Ectodermal cell (in vitro differentiated cells): Measurements from ENCODE around the gene GGTLC2.
"Not testable (repeated sequence)": the region's sequence is repeated elsewhere in the genome, so short reads cannot be mapped to it uniquely, and the experiment has no call there.

Experiments used
- H3K27ac ChIP-seq: 2 replicates; pipeline ENCODE4 v1.7.0; 2013; ENCODE audit warnings: mild to moderate bottlenecking, low read depth, low read length; ENCODE audit not compliant: insufficient read depth, poor library complexity, severe bottlenecking
- H3K27me3 ChIP-seq: 2 replicates; pipeline ENCODE4 v1.7.0; 2013; ENCODE audit warnings: mild to moderate bottlenecking, low read length; ENCODE audit not compliant: insufficient read depth, control insufficient read depth, poor library complexity, severe bottlenecking
- H3K36me3 ChIP-seq: one replicate; pipeline ENCODE4 v1.7.0; 2013; ENCODE audit warnings: low read length; ENCODE audit not compliant: control insufficient read depth, insufficient read depth
- H3K4me1 ChIP-seq: one replicate; pipeline ENCODE4 v1.7.0; 2013; ENCODE audit warnings: low read length; ENCODE audit not compliant: control insufficient read depth, insufficient read depth
- H3K4me3 ChIP-seq: 2 replicates; pipeline ENCODE4 v1.7.0; 2013; ENCODE audit warnings: low read depth, low read length, control low read depth; ENCODE audit not compliant: insufficient read depth
- H3K9me3 ChIP-seq: 2 replicates; pipeline ENCODE4 v1.7.0; 2013; ENCODE audit warnings: mild to moderate bottlenecking, low read length, moderate library complexity; ENCODE audit not compliant: control insufficient read depth
- WGBS, 2 experiments: methylation state at CpG; one replicate each; pipeline ENCODE4 v1.1.7; 2013; ENCODE audit warnings: missing lambda C conversion rate in 2 of 2; 5-methylcytosine and 5-hydroxymethylcytosine counted together

The GGTLC2 gene

DNA sequence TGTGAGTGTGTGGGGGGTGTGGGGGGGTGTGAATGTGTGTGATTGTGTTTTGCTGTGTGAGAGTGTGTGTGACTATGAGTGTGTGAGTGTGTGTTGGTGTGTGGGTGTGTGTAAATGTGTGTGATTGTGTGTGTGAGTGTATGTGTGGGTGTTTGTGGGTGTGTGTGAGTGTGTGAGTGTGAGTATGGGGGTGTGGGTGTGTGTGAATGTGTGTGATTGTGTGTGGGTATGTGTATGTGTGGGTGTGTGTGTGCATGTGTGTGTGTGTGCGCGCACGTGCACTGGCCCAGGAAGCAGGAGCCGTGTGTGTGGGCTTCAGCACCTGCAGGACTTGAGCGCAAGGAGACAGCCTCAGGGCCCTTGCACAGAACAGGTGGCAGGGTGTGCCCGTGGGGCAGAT lies 8.2 kb downstream of the GGTLC2 start:
- not testable (repeated sequence) for H3K9me3 ChIP-seq, H3K36me3 ChIP-seq, H3K4me3 ChIP-seq, H3K27me3 ChIP-seq, H3K27ac ChIP-seq, H3K4me1 ChIP-seq
- 95 to 99% methylated on average over 4 to 5 of the region's 6 CpGs for WGBS, 2 experiments

DNA sequence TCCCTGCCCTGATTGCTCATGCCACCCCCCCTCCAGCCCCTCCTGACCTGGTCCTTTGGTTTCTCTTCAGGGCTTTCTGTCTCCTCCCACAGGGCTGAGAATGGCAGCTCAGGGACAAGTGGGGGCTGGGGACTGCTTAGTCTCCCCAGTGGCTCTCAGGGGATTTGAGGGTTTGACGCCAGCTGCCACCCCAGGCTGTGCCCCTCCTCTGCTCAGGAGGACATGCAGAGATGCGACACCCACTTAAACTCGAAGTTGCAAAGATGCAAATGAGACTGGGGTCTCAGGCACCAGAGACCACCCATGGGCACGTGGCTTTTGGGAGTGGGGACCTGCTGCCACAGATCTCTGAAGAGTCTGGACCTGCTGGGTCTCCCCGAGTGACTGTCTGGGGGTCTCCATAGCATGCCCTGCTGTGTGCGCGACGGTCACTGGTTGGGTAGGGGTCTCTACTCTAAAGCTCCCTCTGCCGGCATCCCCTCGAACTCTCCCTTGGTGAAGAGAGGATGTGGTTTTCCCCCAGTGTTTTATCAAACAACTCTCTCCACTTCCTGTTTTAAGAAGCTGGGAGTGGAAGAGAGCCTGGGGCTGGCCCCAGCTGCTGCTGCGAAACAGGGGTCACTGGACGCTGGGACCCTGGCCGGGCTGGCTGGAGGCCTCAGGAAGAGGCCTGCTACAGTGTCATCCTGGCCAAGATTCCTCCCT lies 9.4 kb downstream of the GGTLC2 start:
- H3K27me3 ChIP-seq, H3K4me1 ChIP-seq, H3K36me3 ChIP-seq, H3K27ac ChIP-seq, H3K4me3 ChIP-seq, H3K9me3 ChIP-seq: not testable (repeated sequence)
- WGBS, 2 experiments, result 75% methylated on average over 3 of the region's 13 CpGs; no CpG with 5 or more reads in 1 of the 2 experiments

DNA sequence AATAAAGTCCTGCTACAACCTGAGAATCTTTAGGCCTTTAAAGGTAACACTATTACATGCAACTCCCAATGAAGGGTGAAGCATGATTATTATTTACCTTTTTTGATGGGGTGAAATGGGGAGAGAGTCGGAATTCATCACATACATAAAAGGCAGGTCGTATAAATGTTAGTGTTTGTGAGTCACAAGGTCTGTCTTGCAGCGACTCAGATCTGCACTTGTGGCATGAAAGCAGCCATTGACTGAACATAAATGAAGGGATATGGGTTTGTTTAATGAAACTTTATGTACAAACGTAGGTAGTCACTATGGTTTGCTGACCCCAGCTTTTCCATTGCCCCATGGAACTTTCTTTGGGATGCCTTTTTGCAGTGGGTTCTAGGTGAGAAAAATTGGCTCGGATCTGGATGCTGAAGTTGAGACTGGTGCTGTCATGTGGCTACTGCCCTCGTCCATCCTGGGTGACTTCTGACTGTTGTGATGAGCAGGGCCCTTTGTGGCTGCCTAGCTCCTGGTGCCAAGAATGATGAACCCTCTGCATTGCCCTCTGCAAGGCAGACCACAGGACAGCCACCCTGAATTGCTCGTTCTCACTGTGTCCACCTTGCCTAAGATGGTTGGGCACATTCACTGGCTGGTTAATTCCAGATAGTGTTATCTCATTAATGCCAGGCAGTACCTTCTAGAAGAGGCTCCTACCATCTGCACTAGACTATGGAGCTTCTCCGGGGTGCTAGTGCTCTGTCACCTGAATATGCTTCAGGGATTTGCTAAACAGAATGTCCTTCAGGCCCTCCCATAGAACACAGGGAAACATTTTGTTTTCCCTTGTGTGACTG lies 11.3 kb downstream of the GGTLC2 start:
- WGBS, 2 experiments, result 80 to 85% methylated on average over 8 of the region's 8 CpGs
- Histone ChIP-seq H3K36me3 (no peaks in the 10 kb centered on the region), H3K27me3 (no peaks in the 10 kb centered on the region), H3K9me3 (no peaks in the 10 kb centered on the region), H3K4me1 (no peaks in the 10 kb centered on the region), H3K4me3 (no peak overlapping the region), H3K27ac (no peak overlapping the region)

DNA sequence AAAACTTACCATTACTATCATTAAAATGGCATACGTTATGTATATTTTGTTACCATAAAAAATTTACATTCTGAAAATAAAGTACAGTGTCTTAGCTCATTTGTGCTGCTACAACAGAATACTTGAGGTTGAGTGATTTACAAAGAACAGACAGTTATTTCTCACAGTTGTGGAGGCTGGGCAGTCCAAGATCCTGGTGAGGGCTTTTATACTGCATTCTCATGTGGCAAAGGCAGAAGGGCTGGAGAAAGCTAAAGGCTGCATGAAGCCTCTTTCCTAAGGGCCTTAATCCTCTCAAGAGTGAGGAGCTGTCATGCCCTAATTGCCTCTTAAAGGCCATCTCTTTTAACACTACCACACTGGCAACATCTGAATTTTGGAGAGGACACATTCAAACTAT lies 13.3 kb downstream of the GGTLC2 start:
- Histone ChIP-seq H3K27ac (no peak overlapping the region), H3K9me3 (no peaks in the 10 kb centered on the region), H3K4me3 (no peak overlapping the region), H3K36me3 (no peaks in the 10 kb centered on the region), H3K4me1 (no peaks in the 10 kb centered on the region), H3K27me3 (no peaks in the 10 kb centered on the region)
- 83% methylated on average over 1 of the region's 1 CpG; no CpG with 5 or more reads in 1 of the 2 experiments for WGBS, 2 experiments

DNA sequence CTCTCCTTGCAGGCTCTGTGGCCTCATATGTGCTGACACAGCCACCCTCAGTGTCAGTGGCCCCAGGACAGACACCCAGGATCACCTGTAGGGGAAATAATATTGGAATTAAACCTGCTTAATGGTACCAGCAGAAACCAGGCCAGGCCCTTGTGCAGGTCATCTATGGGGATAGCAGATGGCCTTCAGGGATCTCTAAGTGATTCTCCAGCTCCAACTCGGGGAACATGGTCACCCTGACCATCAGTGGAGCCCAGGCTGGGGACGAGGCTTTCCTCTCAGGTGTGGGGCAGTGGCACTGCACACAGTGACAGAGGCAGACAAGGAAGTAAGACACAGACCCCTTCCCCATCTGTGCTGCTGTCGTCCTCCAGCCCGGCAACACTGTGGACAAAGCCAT lies 16.9 kb downstream of the GGTLC2 start:
- Histone ChIP-seq H3K27me3 (no peaks in the 10 kb centered on the region), H3K4me3 (no peak overlapping the region), H3K4me1 (no peaks in the 10 kb centered on the region), H3K27ac (no peak overlapping the region), H3K9me3 (no peaks in the 10 kb centered on the region), H3K36me3 (no peaks in the 10 kb centered on the region)
- WGBS, 2 experiments, result 88 to 91% methylated on average over 4 of the region's 4 CpGs

DNA sequence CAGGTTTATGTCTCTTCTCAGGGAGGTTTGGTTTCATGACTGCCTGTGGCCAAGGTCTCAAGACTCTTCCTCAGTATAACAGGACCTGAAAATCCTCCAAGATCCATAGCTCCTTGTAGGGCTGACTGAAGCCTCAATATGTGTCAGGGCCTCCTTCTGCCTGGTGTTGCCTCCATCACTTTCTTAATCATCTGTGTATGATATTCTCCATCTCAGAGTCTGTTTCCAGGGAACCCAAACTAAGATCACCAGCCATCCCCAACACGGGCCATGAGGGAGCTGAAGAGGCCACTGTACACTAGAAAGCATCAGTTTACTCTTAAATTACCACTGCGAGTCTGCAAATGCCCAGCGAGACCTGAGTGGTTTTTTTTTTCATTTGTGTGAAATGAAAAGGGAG lies 17.7 kb downstream of the GGTLC2 start:
- H3K27ac ChIP-seq, result no peak overlapping the region
- no peak overlapping the region for H3K4me3 ChIP-seq
- no peaks in the 10 kb centered on the region for H3K4me1 ChIP-seq
- H3K27me3 ChIP-seq, result no peaks in the 10 kb centered on the region
- H3K9me3 ChIP-seq, result no peaks in the 10 kb centered on the region
- 91 to 95% methylated on average over 3 of the region's 3 CpGs for WGBS, 2 experiments
- H3K36me3 ChIP-seq, result no peaks in the 10 kb centered on the region

DNA sequence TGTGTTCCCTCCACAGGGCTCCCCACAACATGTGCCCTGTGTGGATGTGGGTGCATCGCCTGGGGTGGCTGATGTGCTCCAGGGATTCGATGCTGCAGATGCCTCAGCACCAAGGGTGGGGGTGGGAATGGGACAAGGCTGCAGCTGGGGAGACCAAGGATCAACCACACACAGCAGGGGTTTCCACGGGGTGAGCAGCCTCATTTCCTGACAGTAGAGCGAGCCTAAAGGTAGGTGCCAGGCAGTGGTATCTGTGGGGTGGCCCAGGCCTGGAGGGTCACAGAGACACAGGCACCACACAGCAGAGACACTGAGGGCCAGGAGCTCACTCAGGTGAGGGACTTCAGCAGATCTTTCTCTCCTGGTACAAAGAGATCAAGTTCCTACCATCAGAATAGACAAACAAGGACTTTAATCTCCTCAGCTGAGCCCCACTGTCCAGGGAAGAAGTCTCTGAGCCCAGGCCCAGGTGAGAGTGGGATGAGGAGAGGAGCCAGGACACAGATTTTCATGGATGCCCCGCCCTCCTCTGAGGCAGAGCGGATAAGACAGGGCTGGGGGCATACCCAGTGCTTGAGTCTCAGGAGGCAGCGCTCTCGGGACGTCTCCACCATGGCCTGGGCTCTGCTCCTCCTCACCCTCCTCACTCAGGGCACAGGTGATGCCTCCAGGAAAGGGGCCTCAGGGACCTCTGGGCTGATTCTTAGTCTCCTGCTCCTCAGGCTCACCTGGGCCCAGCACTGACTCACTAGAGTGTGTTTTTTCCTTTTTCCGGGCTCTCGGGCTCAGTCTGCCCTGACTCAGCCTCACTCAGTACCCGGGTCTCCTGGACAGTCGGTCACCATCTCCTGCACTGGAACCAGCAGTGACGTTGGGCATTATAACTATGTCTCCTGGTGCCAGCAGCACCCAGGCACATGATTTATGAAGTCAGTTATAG lies 19.7 kb downstream of the GGTLC2 start:
- H3K4me3 ChIP-seq, result no peak overlapping the region
- H3K4me1 ChIP-seq, result no peaks in the 10 kb centered on the region
- no peaks in the 10 kb centered on the region for H3K9me3 ChIP-seq
- no peak overlapping the region for H3K27ac ChIP-seq
- 83 to 88% methylated on average over 14 of the region's 14 CpGs for WGBS, 2 experiments
- no peaks in the 10 kb centered on the region for H3K27me3 ChIP-seq
- no peaks in the 10 kb centered on the region for H3K36me3 ChIP-seq

DNA sequence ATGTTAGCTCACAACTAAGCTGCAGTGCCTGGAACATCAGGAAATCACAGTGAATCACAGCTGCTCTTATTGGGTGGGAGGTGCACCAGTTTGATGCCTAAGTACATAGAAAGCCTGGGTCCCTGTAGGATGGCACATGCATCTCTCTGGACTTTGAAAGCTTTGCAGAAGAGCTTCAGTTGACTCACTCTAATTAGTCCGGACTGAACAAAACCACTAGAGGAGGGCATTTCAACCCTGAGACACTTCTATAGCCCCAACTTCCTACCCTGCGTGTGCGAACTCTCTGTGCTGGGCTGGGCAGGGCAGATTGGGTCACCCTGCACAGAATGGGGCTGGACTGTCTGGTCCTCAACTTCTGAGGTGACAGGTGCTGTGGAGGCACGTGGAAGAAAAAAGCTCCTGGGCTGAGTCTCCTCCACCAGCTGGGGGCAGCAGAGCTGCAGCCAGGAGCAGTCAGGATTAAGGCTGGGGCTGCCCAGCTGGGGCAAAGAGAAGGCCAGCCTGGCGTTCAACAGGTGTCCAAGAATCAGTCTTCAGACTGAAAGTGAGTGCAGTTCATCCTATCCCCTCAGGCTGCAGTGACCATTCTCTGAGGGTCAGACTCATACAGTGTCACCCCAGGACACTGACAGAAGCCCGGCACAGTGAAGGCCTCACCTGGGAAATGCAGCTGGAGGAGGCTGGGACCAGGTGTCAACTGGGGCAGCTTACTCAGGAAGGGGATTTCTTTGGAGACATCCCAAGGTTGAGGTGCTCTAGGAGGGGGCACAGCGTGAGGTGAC lies 22.1 kb downstream of the GGTLC2 start:
- H3K4me1 ChIP-seq, result no peaks in the 10 kb centered on the region
- no peak overlapping the region for H3K27ac ChIP-seq
- no peaks in the 10 kb centered on the region for H3K27me3 ChIP-seq
- H3K9me3 ChIP-seq, result no peaks in the 10 kb centered on the region
- no peaks in the 10 kb centered on the region for H3K36me3 ChIP-seq
- no peak overlapping the region for H3K4me3 ChIP-seq
- WGBS, 2 experiments, result 65 to 68% methylated on average over 7 of the region's 7 CpGs

DNA sequence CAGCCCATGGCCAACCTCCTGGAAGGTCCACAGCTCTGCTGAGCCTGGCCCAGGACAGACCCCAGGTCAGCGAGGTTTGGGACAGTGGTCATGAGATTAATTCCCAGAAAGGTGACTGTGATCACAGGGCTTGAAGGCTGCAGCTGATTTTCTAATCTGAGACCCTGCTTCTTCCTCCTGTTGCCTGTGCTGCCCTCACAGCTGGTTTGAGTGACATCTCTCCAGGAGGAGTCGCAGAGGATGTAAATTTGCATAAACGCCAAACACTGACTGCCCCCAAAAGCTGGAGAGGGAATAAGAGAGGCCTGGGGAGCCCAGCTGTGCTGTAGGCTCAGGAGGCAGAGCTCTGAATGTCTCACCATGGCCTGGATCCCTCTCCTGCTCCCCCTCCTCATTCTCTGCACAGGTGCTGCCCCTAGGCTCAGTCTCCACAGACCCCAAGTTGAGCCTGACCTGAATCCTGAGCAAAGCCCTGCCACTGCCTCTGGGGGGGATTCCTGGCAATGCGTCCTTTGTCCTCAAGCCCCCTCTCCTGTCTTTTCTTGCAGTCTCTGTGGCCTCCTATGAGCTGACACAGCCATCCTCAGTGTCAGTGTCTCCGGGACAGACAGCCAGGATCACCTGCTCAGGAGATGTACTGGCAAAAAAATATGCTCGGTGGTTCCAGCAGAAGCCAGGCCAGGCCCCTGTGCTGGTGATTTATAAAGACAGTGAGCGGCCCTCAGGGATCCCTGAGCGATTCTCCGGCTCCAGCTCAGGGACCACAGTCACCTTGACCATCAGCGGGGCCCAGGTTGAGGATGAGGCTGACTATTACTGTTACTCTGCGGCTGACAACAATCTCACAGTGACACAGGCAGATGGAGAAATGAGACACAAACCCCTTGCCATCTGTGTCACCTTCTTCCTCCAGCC lies 23.8 kb downstream of the GGTLC2 start:
- WGBS, 2 experiments, result 69 to 71% methylated on average over 11 of the region's 11 CpGs

More for the DNA sequence above, 23.8 kb downstream of the GGTLC2 start:
- Histone ChIP-seq H3K4me1 (no peaks in the 10 kb centered on the region), H3K27me3 (no peaks in the 10 kb centered on the region), H3K36me3 (no peaks in the 10 kb centered on the region), H3K9me3 (no peaks in the 10 kb centered on the region), H3K4me3 (no peak overlapping the region), H3K27ac (no peak overlapping the region)
